Measurements from ENCODE around the gene PKP1. TPM values are rescaled to one million over a fixed set of nuclear protein-coding genes. Genes with fewer than 3 reads are reported as not detected.

Gene PKP1
- total and polyA plus RNA-seq, 10 donors = 0.04 to 0.10 (median 0.06) TPM; not detected in 7

DNA sequence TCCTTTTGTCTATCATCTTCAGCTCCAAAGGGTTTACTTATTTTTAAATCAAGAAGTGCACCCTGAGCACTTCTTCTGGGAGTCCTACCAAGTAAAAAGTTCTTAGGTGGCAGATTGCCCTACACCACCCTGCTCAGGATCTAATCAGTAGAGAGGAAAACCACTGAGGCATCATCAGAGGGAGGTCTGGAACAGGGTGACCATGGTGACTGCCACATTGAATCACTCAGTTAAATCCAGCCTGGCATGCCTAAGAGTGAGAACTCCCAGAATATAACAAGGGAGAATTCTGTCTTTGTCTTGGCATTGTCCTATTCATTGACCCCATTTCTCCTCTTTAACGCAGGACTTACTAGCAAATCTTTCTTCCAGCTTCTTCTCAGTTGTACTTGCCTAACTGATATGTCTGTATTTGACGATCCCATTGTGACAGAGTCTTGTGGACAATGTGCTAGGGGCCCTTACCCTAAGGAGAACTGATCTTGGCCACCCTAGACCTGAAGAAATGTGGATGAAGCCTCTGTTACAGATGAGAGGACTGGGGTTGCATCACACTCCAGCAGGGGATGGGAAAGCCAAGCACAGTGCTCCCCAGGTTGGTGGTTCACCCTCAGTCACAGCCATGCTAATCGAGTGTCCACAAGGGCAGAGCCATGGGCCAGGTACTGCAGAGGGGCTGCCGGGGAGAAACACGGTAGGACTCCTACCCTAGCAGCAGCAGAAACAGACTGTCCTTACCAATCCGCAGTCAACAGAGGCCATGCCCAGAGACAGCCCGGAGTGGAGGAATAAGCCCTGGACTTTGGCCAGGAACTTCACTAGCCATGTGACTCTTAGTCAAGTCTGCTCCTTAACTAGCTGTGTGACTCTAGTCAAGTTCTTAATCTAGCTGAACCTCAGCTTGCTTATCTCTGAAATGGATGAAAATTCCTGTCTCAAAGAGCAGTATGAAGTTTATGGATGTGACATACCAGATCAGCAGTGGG, 15.4 kb downstream of the PKP1 start:
- Histone ChIP-seq H3K27ac (no peak overlapping the region), H3K27me3 (replicated peaks in 1 of 7) (peaks cover 0 to 52% (median 0%) of the 10 kb centered on the region in 7 donors), H3K9me3 (no peaks in the 10 kb centered on the region), H3K4me1 (no peaks in the 10 kb centered on the region), H3K36me3 (no peaks in the 10 kb centered on the region), H3K4me3 (no peak overlapping the region)
- TF ChIP-seq CTCF (IDR thresholded peaks at IDR 0.05 in 8 of 11, conservative IDR thresholded peaks at IDR 0.05 in 3 of 11) (no peak), POLR2AphosphoS5 (IDR thresholded peaks at IDR 0.05) (no peak), POLR2A (IDR thresholded peaks at IDR 0.05) (no peak)
- intact Hi-C loops (cut with DNase I; ENCODE audit: low total_unique reads) = no loop called here
- no peak for DNase-seq
- 80 to 87% (median 83%) methylated on average over 6 to 7 of the region's 7 CpGs for WGBS, 5 donors

DNA sequence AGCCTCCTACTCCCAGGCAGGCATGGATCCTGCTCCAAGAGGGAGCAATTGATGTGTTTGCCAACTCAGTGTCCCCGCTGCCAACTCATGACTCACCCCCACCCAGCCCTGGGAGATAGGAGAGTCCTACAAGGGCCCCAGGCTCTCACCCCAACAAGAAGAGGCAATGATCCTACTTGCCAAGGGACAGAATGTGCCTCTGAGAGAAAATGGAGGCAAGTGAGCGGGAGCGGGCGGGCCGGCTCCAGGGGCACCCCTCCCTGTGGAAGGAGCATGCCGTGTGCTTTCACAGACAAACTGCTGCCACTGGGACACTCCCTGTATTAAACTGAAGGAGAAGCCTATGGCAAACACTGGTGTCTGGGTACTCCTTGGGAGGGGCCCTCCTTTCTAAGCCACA, 16.7 kb downstream of the PKP1 start:
- WGBS, 5 donors = 79 to 96% (median 84%) methylated on average over 6 of the region's 6 CpGs

GRCh38 chr1:201300641-201301040, 17.3 kb downstream of the PKP1 start:
- WGBS, 5 donors = 55 to 82% (median 72%) methylated on average over 4 of the region's 4 CpGs

More for the DNA sequence above, 16.7 kb downstream of the PKP1 start:
- H3K4me1 ChIP-seq = no peaks in the 10 kb centered on the region
- DNase-seq = peak; percentile 53
- no peaks in the 10 kb centered on the region for H3K36me3 ChIP-seq
- no peak overlapping the region for H3K4me3 ChIP-seq
- no peak overlapping the region for H3K27ac ChIP-seq
- peaks cover 0 to 61% (median 0%) of the 10 kb centered on the region in 7 donors for H3K27me3 ChIP-seq (replicated peaks in 1 of 7)
- no peak for TF ChIP-seq CTCF (IDR thresholded peaks at IDR 0.05 in 8 of 11, conservative IDR thresholded peaks at IDR 0.05 in 3 of 11)
- no peak for TF ChIP-seq POLR2A (IDR thresholded peaks at IDR 0.05)
- no peak for TF ChIP-seq POLR2AphosphoS5 (IDR thresholded peaks at IDR 0.05)
- intact Hi-C loops (cut with DNase I; ENCODE audit: low total_unique reads) = no loop called here
- no peaks in the 10 kb centered on the region for H3K9me3 ChIP-seq

More at GRCh38 chr1:201300641-201301040, 17.3 kb downstream of the PKP1 start:
- Histone ChIP-seq H3K9me3 (no peaks in the 10 kb centered on the region), H3K27ac (no peak overlapping the region), H3K4me3 (no peak overlapping the region), H3K36me3 (no peaks in the 10 kb centered on the region), H3K27me3 (replicated peaks in 1 of 7) (peaks cover 0 to 68% (median 0%) of the 10 kb centered on the region in 7 donors), H3K4me1 (no peaks in the 10 kb centered on the region)
- intact Hi-C loops (cut with DNase I; ENCODE audit: low total_unique reads) = no loop called here
- no peak for DNase-seq
- no peak for TF ChIP-seq CTCF (IDR thresholded peaks at IDR 0.05 in 8 of 11, conservative IDR thresholded peaks at IDR 0.05 in 3 of 11)
- TF ChIP-seq POLR2A (IDR thresholded peaks at IDR 0.05) = no peak
- no peak for TF ChIP-seq POLR2AphosphoS5 (IDR thresholded peaks at IDR 0.05)
